ENCODE data around the gene CLDN9. TPM values are rescaled to one million over a fixed set of nuclear protein-coding genes. Genes with fewer than 3 reads are reported as not detected.
A peak's percentile ranks its signal among the peaks of the same experiment; 100 is the strongest.

Gene CLDN9
- total and polyA plus RNA-seq, 9 of the 15 experiments (the other 6 are each of a cell fraction or from before 2014, with no cell fraction given), result 0.12 to 0.44 (median 0.22) TPM; not detected in 4

DNA sequence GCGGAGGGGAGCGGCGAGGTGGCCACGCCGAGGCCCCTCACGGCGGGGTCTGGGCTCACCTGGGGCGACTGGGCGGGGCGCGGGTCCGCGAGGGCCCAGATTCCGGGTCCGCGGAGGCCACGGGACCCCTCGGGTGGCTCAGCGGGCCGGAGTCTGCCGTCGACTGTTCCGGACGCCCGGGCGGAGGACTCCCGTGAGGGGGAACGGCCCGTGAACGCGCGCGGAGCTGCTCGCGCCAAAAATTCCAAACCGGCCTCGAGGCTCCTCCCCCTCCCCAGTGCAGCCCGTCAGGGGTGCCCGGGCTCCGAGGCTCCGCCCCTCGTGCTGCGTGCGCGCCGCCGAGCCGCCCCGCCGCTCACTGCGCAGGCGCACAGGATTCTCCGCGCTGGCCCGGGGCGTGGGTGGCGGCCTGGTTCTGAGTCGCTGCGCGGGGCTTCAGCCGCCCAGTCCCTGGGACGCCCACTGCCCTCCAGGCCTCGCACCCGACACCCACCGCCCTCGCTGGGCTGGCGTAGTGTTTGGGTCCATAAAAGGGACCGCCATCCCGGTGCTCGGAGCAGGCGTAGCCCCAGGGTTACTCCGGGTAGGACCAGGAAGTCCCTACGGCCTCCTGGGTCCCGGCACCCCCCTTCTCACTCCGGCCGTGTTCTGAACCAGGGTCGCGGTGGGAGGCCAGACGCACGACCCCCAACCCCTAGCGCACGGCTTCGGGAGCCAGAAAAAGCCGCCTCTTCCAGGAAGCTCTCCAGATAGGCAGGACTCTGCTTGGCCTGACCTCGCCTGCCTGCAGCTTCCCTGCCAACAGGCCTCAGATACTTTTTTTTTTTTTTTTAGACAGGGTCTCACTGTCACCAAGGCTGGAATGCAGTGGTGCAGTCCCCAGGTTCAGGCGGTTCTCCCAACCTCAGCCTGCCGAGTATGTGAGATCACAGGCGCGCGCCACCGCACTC, 32.2 kb upstream of the CLDN9 start, which contains the start of gene PKMYT1 (continued):
- TF ChIP-seq ZNF609 (CRISPR knock-in tag; IDR thresholded peaks at IDR 0.05; ENCODE audit: borderline replicate concordance) (0 out of 2 replicates have a peak, but pooled peaks have one; percentile 20), CXXC5 (CRISPR knock-in tag; IDR thresholded peaks at IDR 0.05) (peak; percentile 70), ZBTB7A (IDR thresholded peaks at IDR 0.05; ENCODE audit: borderline replicate concordance, control insufficient read depth, low read depth, low read length) (peak; percentile 63), MAX (CRISPR knock-in tag; IDR thresholded peaks at IDR 0.05) (peak; percentile 72), PYGO2 (tag; IDR thresholded peaks at IDR 0.05) (no peak), ZNF511 (CRISPR knock-in tag; IDR thresholded peaks at IDR 0.05) (peak; percentile 52), FOXJ3 (CRISPR knock-in tag; IDR thresholded peaks at IDR 0.05) (no peak), E2F5 (CRISPR knock-in tag; IDR thresholded peaks at IDR 0.05) (no peak; the same call in 1 of the 2 replicates), ESRRA (IDR thresholded peaks at IDR 0.05; ENCODE audit: borderline replicate concordance, low read depth) (peak; percentile 30; the same call in 1 of the 2 replicates), MEF2A (IDR thresholded peaks at IDR 0.05; ENCODE audit: control insufficient read depth, low read depth, low read length) (0 out of 2 replicates have a peak, but pooled peaks have one; percentile 43)
- TF ChIP-seq, protein P1, sequence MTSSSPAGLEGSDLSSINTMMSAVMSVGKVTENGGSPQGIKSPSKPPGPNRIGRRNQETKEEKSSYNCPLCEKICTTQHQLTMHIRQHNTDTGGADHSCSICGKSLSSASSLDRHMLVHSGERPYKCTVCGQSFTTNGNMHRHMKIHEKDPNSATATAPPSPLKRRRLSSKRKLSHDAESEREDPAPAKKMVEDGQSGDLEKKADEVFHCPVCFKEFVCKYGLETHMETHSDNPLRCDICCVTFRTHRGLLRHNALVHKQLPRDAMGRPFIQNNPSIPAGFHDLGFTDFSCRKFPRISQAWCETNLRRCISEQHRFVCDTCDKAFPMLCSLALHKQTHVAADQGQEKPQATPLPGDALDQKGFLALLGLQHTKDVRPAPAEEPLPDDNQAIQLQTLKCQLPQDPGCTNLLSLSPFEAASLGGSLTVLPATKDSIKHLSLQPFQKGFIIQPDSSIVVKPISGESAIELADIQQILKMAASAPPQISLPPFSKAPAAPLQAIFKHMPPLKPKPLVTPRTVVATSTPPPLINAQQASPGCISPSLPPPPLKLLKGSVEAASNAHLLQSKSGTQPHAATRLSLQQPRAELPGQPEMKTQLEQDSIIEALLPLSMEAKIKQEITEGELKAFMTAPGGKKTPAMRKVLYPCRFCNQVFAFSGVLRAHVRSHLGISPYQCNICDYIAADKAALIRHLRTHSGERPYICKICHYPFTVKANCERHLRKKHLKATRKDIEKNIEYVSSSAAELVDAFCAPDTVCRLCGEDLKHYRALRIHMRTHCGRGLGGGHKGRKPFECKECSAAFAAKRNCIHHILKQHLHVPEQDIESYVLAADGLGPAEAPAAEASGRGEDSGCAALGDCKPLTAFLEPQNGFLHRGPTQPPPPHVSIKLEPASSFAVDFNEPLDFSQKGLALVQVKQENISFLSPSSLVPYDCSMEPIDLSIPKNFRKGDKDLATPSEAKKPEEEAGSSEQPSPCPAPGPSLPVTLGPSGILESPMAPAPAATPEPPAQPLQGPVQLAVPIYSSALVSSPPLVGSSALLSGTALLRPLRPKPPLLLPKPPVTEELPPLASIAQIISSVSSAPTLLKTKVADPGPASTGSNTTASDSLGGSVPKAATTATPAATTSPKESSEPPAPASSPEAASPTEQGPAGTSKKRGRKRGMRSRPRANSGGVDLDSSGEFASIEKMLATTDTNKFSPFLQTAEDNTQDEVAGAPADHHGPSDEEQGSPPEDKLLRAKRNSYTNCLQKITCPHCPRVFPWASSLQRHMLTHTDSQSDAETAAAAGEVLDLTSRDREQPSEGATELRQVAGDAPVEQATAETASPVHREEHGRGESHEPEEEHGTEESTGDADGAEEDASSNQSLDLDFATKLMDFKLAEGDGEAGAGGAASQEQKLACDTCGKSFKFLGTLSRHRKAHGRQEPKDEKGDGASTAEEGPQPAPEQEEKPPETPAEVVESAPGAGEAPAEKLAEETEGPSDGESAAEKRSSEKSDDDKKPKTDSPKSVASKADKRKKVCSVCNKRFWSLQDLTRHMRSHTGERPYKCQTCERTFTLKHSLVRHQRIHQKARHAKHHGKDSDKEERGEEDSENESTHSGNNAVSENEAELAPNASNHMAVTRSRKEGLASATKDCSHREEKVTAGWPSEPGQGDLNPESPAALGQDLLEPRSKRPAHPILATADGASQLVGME (CRISPR knock-in tag; IDR thresholded peaks at IDR 0.05), result 0 out of 2 replicates have a peak, but pooled peaks have one; percentile 41
